IMR-90 (cell line): ENCODE results near the gene NOL4L. TPM values are rescaled to one million over a fixed set of nuclear protein-coding genes. Genes with fewer than 3 reads are reported as not detected.
A peak's percentile ranks its signal among the peaks of the same experiment; 100 is the strongest.

Experiments used
- ATAC-seq: fragments of 200-7000 bp; cut with Tn5 transposase; 2 replicates; pipeline ENCODE4 v1.9.1; 2020; ENCODE audit warnings: low read depth, mild to moderate bottlenecking, moderate library complexity
- BruUV-seq: library from RNA; stranded (reverse); fragments of 400-500 nt; replicated peaks from 2 replicates; lab custom pipeline; 2021; lab: Mats Ljungman, UMichigan
- CTCF ChIA-PET: fragments of 300-600 bp; formaldehyde crosslinking; extraction: SDS; loops from one replicate; lab custom pipeline; 2021; ENCODE audit warnings: antibody characterized with exemption; lab: Yijun Ruan, JAX
- POLR2A ChIA-PET: fragments of 300-600 bp; sonication (Branson Sonifier 250); formaldehyde crosslinking; loops from one replicate; lab custom pipeline; 2022; ENCODE audit warnings: antibody characterized with exemption; ENCODE audit not compliant: unreplicated experiment; lab: Charles Lee
- DNase-seq: peaks from one replicate; pipeline ENCODE4 v3.0.0; 2013
- H2AFZ ChIP-seq: replicated peaks from 2 replicates; pipeline ENCODE3; 2013; ENCODE audit warnings: low read length, mild to moderate bottlenecking; ENCODE audit not compliant: poor library complexity
- H2AK5ac ChIP-seq: 2 replicates; pipeline ENCODE4 v1.6.1; 2013; ENCODE audit warnings: low read depth, low read length, inconsistent platforms
- H2AK9ac ChIP-seq: replicated peaks from 2 replicates; pipeline ENCODE3; 2013; ENCODE audit warnings: mild to moderate bottlenecking, low read depth, low read length, moderate library complexity; ENCODE audit not compliant: poor library complexity
- H2BK120ac ChIP-seq: 2 replicates; pipeline ENCODE4 v1.6.1; 2013; ENCODE audit warnings: low read depth, low read length, inconsistent platforms
- H2BK15ac ChIP-seq: 3 replicates; pipeline ENCODE4 v1.6.1; 2013; ENCODE audit warnings: low read depth, low read length, inconsistent platforms
- H2BK20ac ChIP-seq: 2 replicates; pipeline ENCODE4 v1.6.1; 2013; ENCODE audit warnings: low read depth, mild to moderate bottlenecking, inconsistent platforms, low read length, moderate library complexity
- H2BK5ac ChIP-seq: 2 replicates; pipeline ENCODE4 v1.6.1; 2013; ENCODE audit warnings: mild to moderate bottlenecking, low read depth, low read length, inconsistent platforms; ENCODE audit not compliant: poor library complexity, severe bottlenecking
- H3K14ac ChIP-seq: replicated peaks from 2 replicates; pipeline ENCODE4 v1.6.1; 2013; ENCODE audit warnings: low read depth, low read length, inconsistent platforms
- H3K18ac ChIP-seq: 2 replicates; pipeline ENCODE4 v1.6.1; 2013; ENCODE audit warnings: low read depth, low read length, control low read depth
- H3K23ac ChIP-seq: 2 replicates; pipeline ENCODE4 v1.6.1; 2013; ENCODE audit warnings: low read depth, low read length, inconsistent platforms
- H3K27ac ChIP-seq: 2 replicates; pipeline ENCODE4 v1.5.1; 2013; ENCODE audit warnings: mild to moderate bottlenecking, control low read depth, low read length; ENCODE audit not compliant: insufficient read depth
- H3K27me3 ChIP-seq: 2 replicates; pipeline ENCODE4 v1.6.1; 2013; ENCODE audit warnings: low read length; ENCODE audit not compliant: control insufficient read depth, insufficient read depth
- H3K36me3 ChIP-seq: 2 replicates; pipeline ENCODE4 v1.6.1; 2013; ENCODE audit warnings: low read length, mixed read lengths; ENCODE audit not compliant: control insufficient read depth, insufficient read depth
- H3K4ac ChIP-seq: 2 replicates; pipeline ENCODE4 v1.6.1; 2013; ENCODE audit warnings: low read depth, low read length, inconsistent platforms
- H3K4me1 ChIP-seq: 2 replicates; pipeline ENCODE4 v1.6.1; 2013; ENCODE audit warnings: low read length, mixed read lengths; ENCODE audit not compliant: control insufficient read depth, insufficient read depth
- H3K4me2 ChIP-seq: 2 replicates; pipeline ENCODE4 v1.6.1; 2013; ENCODE audit warnings: low read depth, mild to moderate bottlenecking, control low read depth, low read length, moderate library complexity
- H3K4me3 ChIP-seq: 2 replicates; pipeline ENCODE4 v1.5.1; 2013; ENCODE audit warnings: low read depth, mild to moderate bottlenecking, control low read depth, low read length, moderate library complexity; ENCODE audit not compliant: insufficient read depth
- H3K56ac ChIP-seq: 2 replicates; pipeline ENCODE4 v1.6.1; 2013; ENCODE audit warnings: low read length, inconsistent platforms; ENCODE audit not compliant: insufficient read depth; ENCODE audit errors: extremely low read depth
- H3K79me1 ChIP-seq, 2 experiments: 2 replicates each; pipeline ENCODE4 v1.6.1; 2013; ENCODE audit warnings: low read length in 2 of 2, inconsistent platforms in 1 of 2, low read depth in 1 of 2
- H3K9ac ChIP-seq: 2 replicates; pipeline ENCODE4 v1.6.1; 2013; ENCODE audit warnings: low read depth, low read length, control low read depth
- H3K9me1 ChIP-seq: 2 replicates; pipeline ENCODE4 v1.6.1; 2013; ENCODE audit warnings: low read length, inconsistent platforms; ENCODE audit not compliant: insufficient read depth
- H3K9me3 ChIP-seq: 2 replicates; pipeline ENCODE4 v1.6.1; 2013; ENCODE audit warnings: low read length; ENCODE audit not compliant: control insufficient read depth, insufficient read depth
- H4K20me1 ChIP-seq: 2 replicates; pipeline ENCODE4 v1.6.1; 2013; ENCODE audit warnings: low read length, inconsistent platforms; ENCODE audit not compliant: insufficient read depth
- H4K5ac ChIP-seq: 2 replicates; pipeline ENCODE4 v1.6.1; 2013; ENCODE audit warnings: mild to moderate bottlenecking, low read depth, low read length, control low read depth
- H4K8ac ChIP-seq, 2 experiments: 2 replicates each; pipeline ENCODE4 v1.6.1; 2013; ENCODE audit warnings: low read depth in 2 of 2, low read length in 2 of 2, control low read depth in 1 of 2, inconsistent platforms in 1 of 2
- H4K91ac ChIP-seq: 2 replicates; pipeline ENCODE4 v1.6.1; 2013; ENCODE audit warnings: low read depth, low read length, inconsistent platforms; ENCODE audit not compliant: insufficient read depth
- BHLHE40 ChIP-seq: fragments of 150-350 bp; IDR thresholded peaks from 2 replicates; pipeline ENCODE4 v1.6.1; 2016; ENCODE audit warnings: mild to moderate bottlenecking, low read depth, low read length
- CEBPB ChIP-seq: IDR thresholded peaks from 2 replicates; pipeline ENCODE4 v1.6.1; 2012; ENCODE audit warnings: low read depth, low read length, improper control_type of control experiment
- CHD1 ChIP-seq: IDR thresholded peaks from 2 replicates; pipeline ENCODE4 v1.6.1; 2012; ENCODE audit warnings: low read depth, low read length, improper control_type of control experiment
- ELK1 ChIP-seq: fragments of 150-350 bp; IDR thresholded peaks from 2 replicates; pipeline ENCODE4 v1.6.1; 2016; ENCODE audit warnings: low read depth, mild to moderate bottlenecking, low read length, moderate library complexity, borderline replicate concordance
- FOS ChIP-seq: fragments of 150-350 bp; IDR thresholded peaks from 2 replicates; pipeline ENCODE4 v1.6.1; 2016; ENCODE audit warnings: low read depth, low read length
- MAFK ChIP-seq: IDR thresholded peaks from 2 replicates; pipeline ENCODE4 v1.6.1; 2012; ENCODE audit warnings: low read depth, low read length, improper control_type of control experiment
- MAZ ChIP-seq: IDR thresholded peaks from 2 replicates; pipeline ENCODE4 v1.6.1; 2012; ENCODE audit warnings: low read depth, mild to moderate bottlenecking, low read length, improper control_type of control experiment, moderate library complexity, borderline replicate concordance
- MXI1 ChIP-seq: IDR thresholded peaks from 2 replicates; pipeline ENCODE4 v1.6.1; 2012; ENCODE audit warnings: low read depth, mild to moderate bottlenecking, low read length, moderate library complexity, borderline replicate concordance
- NFE2L2 ChIP-seq: fragments of 150-350 bp; IDR thresholded peaks from 2 replicates; pipeline ENCODE4 v1.6.1; 2016; ENCODE audit warnings: low read depth, mild to moderate bottlenecking, low read length
- POLR2A ChIP-seq: IDR thresholded peaks from 2 replicates; pipeline ENCODE4 v1.6.1; 2012; ENCODE audit warnings: mild to moderate bottlenecking, low read depth, low read length
- RAD21 ChIP-seq: IDR thresholded peaks from 2 replicates; pipeline ENCODE4 v1.6.1; 2012; ENCODE audit warnings: low read length, improper control_type of control experiment
- RCOR1 ChIP-seq: IDR thresholded peaks from 2 replicates; pipeline ENCODE4 v1.6.1; 2012; ENCODE audit warnings: mild to moderate bottlenecking, low read length, improper control_type of control experiment; ENCODE audit not compliant: insufficient replicate concordance
- RFX5 ChIP-seq: IDR thresholded peaks from 2 replicates; pipeline ENCODE4 v1.8.0; 2012; ENCODE audit warnings: low read depth, mild to moderate bottlenecking, low read length, moderate library complexity
- SMC3 ChIP-seq: fragments of 150-350 bp; IDR thresholded peaks from 2 replicates; pipeline ENCODE4 v1.6.1; 2016; ENCODE audit warnings: low read depth, mild to moderate bottlenecking, antibody characterized with exemption, low read length, moderate library complexity
- WGBS, 2 experiments: methylation state at CpG; one replicate each; pipeline versions ENCODE4 v1.1.5 to v1.1.7; 2013; ENCODE audit warnings: missing lambda C conversion rate in 2 of 2; ENCODE audit not compliant: insufficient read length in 1 of 2; ENCODE audit errors: extremely low coverage in 2 of 2; 5-methylcytosine and 5-hydroxymethylcytosine counted together
- dilution Hi-C: fragments of 300-500 bp; cut with HindIII; formaldehyde crosslinking; loops from one replicate; pipeline ENCODE4 v1.14.3; 2018; ENCODE audit warnings: low sequenced_read_pairs; ENCODE audit not compliant: unreplicated experiment
- in situ Hi-C: fragments of 300-500 bp; cut with MboI; formaldehyde crosslinking; loops from 3 replicates; pipeline ENCODE4 v1.14.3; 2019; ENCODE audit warnings: low sequenced_read_pairs, inconsistent platforms, mixed read lengths
- intact Hi-C: fragments of 100-400 bp; cut with micrococcal nuclease; formaldehyde crosslinking; loops from 2 replicates; pipeline ENCODE4 v1.10.0; 2022
- polyA plus RNA-seq, 3 experiments: library from polyadenylated mRNA; depleted of rRNA; stranded (reverse); fragments of >200 nt; gene quantifications; 2 replicates each; pipeline ENCODE4 v1.2.3, GENCODE V29; 2012; ENCODE audit warnings: low replicate concordance in 1 of 3
- total RNA-seq: library from RNA; depleted of rRNA; stranded (reverse); fragments of >200 nt; gene quantifications from 2 replicates; pipeline ENCODE4 v1.2.3, GENCODE V29; 2012
- TF ChIP-seq, protein P1 (sequence below): conservative IDR thresholded peaks from 2 replicates; pipeline ENCODE4 v1.5.1; 2012; ENCODE audit warnings: mild to moderate bottlenecking, low read depth, low read length, improper control_type of control experiment
- TF ChIP-seq, protein P2 (sequence below): fragments of 150-350 bp; IDR thresholded peaks from 2 replicates; pipeline ENCODE4 v1.6.1; 2017; ENCODE audit warnings: mild to moderate bottlenecking, antibody characterized with exemption, low read length, low read depth

The NOL4L gene
- total and polyA plus RNA-seq, 2 of the 4 experiments (the other 2 are of a cell fraction): 4.7 to 13.3 TPM

DNA sequence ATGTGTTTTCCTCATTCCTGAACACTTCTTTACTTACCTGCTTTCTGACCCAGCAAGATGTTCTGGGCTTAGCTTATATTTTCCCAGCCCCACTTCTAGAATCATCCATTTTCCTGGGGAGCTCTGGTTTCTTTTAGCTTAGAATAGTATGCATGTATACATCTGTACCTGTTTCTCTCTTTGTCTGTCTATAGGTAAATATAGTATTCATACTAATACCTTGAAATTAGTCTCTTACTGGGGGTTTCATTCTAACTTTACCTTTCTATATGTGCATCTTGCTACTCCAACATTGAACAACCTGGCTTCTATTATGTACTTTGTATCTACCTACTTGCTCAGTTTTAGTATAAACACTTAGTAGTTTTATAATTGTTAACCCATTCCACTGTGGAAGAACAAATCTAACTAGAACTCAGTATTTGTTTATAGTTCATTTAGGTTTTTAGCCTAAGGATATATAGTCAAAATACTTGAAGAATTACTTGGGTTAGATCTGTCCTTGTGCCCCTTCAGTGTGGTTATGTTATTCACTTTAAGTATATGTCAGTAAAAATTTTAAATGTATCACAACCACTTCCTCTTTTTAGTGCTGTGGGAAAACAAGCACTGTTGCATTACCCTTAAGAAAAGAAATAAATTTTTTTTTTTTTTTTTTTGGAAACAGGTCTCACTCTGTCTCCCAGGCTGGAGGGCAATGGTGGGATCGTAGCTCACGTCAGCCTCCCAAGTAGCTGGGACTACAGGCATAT, 173.0 kb downstream of the NOL4L start:
- BruUV-seq: no TSS peak
- no peak overlapping the region for H3K4me3 ChIP-seq
- WGBS, 2 experiments: 100% methylated on average over 2 of the region's 2 CpGs; no CpG with 5 or more reads in 1 of the 2 experiments

More for the DNA sequence above, 173.0 kb downstream of the NOL4L start:
- Histone ChIP-seq H2BK15ac (no peak overlapping the region), H3K79me1 (peaks cover 34 to 75% of the 10 kb centered on the region in 2 experiments), H3K9me1 (peaks cover 8% of the 10 kb centered on the region), H3K4me2 (no peak overlapping the region), H2AK5ac (no peak overlapping the region), H3K36me3 (peaks cover 8% of the 10 kb centered on the region), H4K8ac (no peak overlapping the region), H4K20me1 (peaks cover 55% of the 10 kb centered on the region), H3K4me1 (no peaks in the 10 kb centered on the region), H2BK5ac (no peak overlapping the region), H3K9ac (no peak overlapping the region), H3K18ac (no peak overlapping the region), H3K4ac (no peak overlapping the region), H3K27me3 (no peaks in the 10 kb centered on the region), H4K91ac (no peak overlapping the region), H3K27ac (no peak overlapping the region), H2AK9ac (no peak overlapping the region), H2BK120ac (no peak overlapping the region), H4K5ac (no peak overlapping the region), H3K14ac (0 out of 2 replicates have a peak overlapping the region, but pooled peaks have one; percentile 25), H3K56ac (no peak overlapping the region), H2AFZ (no peak overlapping the region), H3K9me3 (no peaks in the 10 kb centered on the region), H2BK20ac (no peak overlapping the region), H3K23ac (no peak overlapping the region)
- intact Hi-C loops (no loop called here), dilution Hi-C loops (no loop called here), in situ Hi-C loops (no loop called here)
- ATAC-seq (no peak), DNase-seq (no peak)
- no peak for TF ChIP-seq ELK1
- TF ChIP-seq, protein P1, sequence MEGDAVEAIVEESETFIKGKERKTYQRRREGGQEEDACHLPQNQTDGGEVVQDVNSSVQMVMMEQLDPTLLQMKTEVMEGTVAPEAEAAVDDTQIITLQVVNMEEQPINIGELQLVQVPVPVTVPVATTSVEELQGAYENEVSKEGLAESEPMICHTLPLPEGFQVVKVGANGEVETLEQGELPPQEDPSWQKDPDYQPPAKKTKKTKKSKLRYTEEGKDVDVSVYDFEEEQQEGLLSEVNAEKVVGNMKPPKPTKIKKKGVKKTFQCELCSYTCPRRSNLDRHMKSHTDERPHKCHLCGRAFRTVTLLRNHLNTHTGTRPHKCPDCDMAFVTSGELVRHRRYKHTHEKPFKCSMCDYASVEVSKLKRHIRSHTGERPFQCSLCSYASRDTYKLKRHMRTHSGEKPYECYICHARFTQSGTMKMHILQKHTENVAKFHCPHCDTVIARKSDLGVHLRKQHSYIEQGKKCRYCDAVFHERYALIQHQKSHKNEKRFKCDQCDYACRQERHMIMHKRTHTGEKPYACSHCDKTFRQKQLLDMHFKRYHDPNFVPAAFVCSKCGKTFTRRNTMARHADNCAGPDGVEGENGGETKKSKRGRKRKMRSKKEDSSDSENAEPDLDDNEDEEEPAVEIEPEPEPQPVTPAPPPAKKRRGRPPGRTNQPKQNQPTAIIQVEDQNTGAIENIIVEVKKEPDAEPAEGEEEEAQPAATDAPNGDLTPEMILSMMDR: no peak
- no peak for TF ChIP-seq POLR2A
- TF ChIP-seq SMC3: no peak
- TF ChIP-seq RFX5: no peak
- TF ChIP-seq FOS: no peak
- no peak for TF ChIP-seq BHLHE40
- TF ChIP-seq RAD21: no peak
- TF ChIP-seq RCOR1: no peak
- no peak for TF ChIP-seq NFE2L2
- TF ChIP-seq MAFK: no peak
- TF ChIP-seq, protein P2, sequence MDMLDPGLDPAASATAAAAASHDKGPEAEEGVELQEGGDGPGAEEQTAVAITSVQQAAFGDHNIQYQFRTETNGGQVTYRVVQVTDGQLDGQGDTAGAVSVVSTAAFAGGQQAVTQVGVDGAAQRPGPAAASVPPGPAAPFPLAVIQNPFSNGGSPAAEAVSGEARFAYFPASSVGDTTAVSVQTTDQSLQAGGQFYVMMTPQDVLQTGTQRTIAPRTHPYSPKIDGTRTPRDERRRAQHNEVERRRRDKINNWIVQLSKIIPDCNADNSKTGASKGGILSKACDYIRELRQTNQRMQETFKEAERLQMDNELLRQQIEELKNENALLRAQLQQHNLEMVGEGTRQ: no peak
- TF ChIP-seq MXI1: no peak
- no peak for TF ChIP-seq MAZ
- TF ChIP-seq CHD1: no peak
- no peak for TF ChIP-seq CEBPB
- CTCF ChIA-PET: no interaction called here
- POLR2A ChIA-PET: no interaction called here
